Measurements from ENCODE around the gene SRRM3. TPM values are rescaled to one million over a fixed set of nuclear protein-coding genes. Genes with fewer than 3 reads are reported as not detected.

The SRRM3 gene
- total and polyA plus RNA-seq, 9 of the 15 experiments (the other 6 are each of a cell fraction or from before 2014, with no cell fraction given) = 0.04 to 0.91 (median 0.46) TPM; not detected in 2

DNA sequence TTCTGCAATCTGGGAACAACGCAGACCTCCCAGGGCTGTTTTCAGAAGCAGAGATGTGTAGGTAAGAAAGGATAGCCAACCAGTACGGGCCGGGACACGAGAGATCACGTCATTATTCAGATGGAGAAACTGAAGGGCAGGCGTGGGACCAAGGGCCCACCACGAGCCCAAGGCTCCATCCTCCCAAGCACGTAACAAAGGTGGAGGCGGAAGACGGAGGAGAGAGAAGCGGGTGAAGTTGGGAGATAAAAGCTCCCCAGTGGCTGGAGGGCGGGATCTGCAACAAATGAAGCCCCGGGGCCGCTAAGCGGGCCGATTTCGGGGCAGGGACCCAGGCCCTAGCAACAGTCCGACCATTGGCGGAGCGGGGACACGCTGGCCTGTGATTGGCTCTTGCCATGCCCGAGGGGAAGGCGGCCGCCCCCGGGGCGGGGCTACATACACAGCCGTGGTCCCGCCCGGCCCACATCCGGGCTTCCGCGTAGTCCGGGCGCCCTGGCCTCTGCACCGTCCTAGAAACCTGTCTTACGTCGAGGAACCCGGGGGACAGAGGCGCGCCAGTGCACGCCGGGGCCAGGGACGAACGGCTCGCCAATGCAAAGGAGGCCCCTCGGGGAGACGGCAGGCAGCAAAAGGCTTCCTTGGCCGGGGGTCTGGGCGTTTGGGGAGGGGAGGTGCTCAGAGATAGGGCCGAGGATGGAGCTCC is 116.2 kb downstream of the SRRM3 start (continued):
- TF ChIP-seq, protein P1, sequence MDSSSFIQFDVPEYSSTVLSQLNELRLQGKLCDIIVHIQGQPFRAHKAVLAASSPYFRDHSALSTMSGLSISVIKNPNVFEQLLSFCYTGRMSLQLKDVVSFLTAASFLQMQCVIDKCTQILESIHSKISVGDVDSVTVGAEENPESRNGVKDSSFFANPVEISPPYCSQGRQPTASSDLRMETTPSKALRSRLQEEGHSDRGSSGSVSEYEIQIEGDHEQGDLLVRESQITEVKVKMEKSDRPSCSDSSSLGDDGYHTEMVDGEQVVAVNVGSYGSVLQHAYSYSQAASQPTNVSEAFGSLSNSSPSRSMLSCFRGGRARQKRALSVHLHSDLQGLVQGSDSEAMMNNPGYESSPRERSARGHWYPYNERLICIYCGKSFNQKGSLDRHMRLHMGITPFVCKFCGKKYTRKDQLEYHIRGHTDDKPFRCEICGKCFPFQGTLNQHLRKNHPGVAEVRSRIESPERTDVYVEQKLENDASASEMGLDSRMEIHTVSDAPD (CRISPR knock-in tag; IDR thresholded peaks at IDR 0.05) = no peak
- no peak for TF ChIP-seq SRSF3 (IDR thresholded peaks at IDR 0.05; ENCODE audit: insufficient read depth, low read length)
- no peak for TF ChIP-seq MYBL2 (IDR thresholded peaks at IDR 0.05; ENCODE audit: low read depth)
- no peak for TF ChIP-seq MYBL2 (CRISPR knock-in tag; IDR thresholded peaks at IDR 0.05; ENCODE audit: borderline replicate concordance)
- TF ChIP-seq COPS2 (conservative IDR thresholded peaks at IDR 0.05) = no peak
- TF ChIP-seq SRF (CRISPR knock-in tag; IDR thresholded peaks at IDR 0.05) = peak in 1 of 2 experiments; percentile 70; a peak in 2 of 4 replicates
- TF ChIP-seq, protein P2, sequence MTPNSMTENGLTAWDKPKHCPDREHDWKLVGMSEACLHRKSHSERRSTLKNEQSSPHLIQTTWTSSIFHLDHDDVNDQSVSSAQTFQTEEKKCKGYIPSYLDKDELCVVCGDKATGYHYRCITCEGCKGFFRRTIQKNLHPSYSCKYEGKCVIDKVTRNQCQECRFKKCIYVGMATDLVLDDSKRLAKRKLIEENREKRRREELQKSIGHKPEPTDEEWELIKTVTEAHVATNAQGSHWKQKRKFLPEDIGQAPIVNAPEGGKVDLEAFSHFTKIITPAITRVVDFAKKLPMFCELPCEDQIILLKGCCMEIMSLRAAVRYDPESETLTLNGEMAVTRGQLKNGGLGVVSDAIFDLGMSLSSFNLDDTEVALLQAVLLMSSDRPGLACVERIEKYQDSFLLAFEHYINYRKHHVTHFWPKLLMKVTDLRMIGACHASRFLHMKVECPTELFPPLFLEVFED (CRISPR knock-in tag; conservative IDR thresholded peaks at IDR 0.05) = 0 out of 2 replicates have a peak, but pooled peaks have one; percentile 15
- TF ChIP-seq NELFE (IDR thresholded peaks at IDR 0.05; ENCODE audit: insufficient read depth, insufficient read length) = no peak
- TF ChIP-seq ZNF778 (CRISPR knock-in tag; IDR thresholded peaks at IDR 0.05) = no peak
- TF ChIP-seq, protein P3, sequence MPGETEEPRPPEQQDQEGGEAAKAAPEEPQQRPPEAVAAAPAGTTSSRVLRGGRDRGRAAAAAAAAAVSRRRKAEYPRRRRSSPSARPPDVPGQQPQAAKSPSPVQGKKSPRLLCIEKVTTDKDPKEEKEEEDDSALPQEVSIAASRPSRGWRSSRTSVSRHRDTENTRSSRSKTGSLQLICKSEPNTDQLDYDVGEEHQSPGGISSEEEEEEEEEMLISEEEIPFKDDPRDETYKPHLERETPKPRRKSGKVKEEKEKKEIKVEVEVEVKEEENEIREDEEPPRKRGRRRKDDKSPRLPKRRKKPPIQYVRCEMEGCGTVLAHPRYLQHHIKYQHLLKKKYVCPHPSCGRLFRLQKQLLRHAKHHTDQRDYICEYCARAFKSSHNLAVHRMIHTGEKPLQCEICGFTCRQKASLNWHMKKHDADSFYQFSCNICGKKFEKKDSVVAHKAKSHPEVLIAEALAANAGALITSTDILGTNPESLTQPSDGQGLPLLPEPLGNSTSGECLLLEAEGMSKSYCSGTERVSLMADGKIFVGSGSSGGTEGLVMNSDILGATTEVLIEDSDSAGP (CRISPR knock-in tag; IDR thresholded peaks at IDR 0.05) = no peak
- TF ChIP-seq EP400 (IDR thresholded peaks at IDR 0.05) = peak; percentile 88
- TF ChIP-seq, protein P4, sequence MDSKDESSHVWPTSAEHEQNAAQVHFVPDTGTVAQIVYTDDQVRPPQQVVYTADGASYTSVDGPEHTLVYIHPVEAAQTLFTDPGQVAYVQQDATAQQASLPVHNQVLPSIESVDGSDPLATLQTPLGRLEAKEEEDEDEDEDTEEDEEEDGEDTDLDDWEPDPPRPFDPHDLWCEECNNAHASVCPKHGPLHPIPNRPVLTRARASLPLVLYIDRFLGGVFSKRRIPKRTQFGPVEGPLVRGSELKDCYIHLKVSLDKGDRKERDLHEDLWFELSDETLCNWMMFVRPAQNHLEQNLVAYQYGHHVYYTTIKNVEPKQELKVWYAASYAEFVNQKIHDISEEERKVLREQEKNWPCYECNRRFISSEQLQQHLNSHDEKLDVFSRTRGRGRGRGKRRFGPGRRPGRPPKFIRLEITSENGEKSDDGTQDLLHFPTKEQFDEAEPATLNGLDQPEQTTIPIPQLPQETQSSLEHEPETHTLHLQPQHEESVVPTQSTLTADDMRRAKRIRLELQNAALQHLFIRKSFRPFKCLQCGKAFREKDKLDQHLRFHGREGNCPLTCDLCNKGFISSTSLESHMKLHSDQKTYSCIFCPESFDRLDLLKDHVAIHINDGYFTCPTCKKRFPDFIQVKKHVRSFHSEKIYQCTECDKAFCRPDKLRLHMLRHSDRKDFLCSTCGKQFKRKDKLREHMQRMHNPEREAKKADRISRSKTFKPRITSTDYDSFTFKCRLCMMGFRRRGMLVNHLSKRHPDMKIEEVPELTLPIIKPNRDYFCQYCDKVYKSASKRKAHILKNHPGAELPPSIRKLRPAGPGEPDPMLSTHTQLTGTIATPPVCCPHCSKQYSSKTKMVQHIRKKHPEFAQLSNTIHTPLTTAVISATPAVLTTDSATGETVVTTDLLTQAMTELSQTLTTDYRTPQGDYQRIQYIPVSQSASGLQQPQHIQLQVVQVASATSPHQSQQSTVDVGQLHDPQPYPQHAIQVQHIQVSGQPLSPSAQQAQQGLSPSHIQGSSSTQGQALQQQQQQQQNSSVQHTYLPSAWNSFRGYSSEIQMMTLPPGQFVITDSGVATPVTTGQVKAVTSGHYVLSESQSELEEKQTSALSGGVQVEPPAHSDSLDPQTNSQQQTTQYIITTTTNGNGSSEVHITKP (IDR thresholded peaks at IDR 0.05; ENCODE audit: partially characterized antibody) = no peak
- TF ChIP-seq, protein P5, sequence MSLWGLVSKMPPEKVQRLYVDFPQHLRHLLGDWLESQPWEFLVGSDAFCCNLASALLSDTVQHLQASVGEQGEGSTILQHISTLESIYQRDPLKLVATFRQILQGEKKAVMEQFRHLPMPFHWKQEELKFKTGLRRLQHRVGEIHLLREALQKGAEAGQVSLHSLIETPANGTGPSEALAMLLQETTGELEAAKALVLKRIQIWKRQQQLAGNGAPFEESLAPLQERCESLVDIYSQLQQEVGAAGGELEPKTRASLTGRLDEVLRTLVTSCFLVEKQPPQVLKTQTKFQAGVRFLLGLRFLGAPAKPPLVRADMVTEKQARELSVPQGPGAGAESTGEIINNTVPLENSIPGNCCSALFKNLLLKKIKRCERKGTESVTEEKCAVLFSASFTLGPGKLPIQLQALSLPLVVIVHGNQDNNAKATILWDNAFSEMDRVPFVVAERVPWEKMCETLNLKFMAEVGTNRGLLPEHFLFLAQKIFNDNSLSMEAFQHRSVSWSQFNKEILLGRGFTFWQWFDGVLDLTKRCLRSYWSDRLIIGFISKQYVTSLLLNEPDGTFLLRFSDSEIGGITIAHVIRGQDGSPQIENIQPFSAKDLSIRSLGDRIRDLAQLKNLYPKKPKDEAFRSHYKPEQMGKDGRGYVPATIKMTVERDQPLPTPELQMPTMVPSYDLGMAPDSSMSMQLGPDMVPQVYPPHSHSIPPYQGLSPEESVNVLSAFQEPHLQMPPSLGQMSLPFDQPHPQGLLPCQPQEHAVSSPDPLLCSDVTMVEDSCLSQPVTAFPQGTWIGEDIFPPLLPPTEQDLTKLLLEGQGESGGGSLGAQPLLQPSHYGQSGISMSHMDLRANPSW (CRISPR knock-in tag; IDR thresholded peaks at IDR 0.05) = no peak
- TF ChIP-seq MCM3 (IDR thresholded peaks at IDR 0.05) = no peak

Measured in K562 (cell line).